Testis (tissue), 3 donors: Measurements from ENCODE around the gene GRIN3B. TPM values are rescaled to one million over a fixed set of nuclear protein-coding genes. Genes with fewer than 3 reads are reported as not detected.
A peak's percentile ranks its signal among the peaks of the same experiment; 100 is the strongest.

Experiments used
- DNase-seq: peaks from one replicate; pipeline ENCODE4 v3.0.0-alpha.2; 2019
- H3K27ac ChIP-seq, 2 donors: fragments of 200-600 bp; sonication (generic); one replicate each; pipeline ENCODE4 v1.5.1; 2019
- H3K27me3 ChIP-seq: fragments of 200-600 bp; sonication (generic); one replicate; pipeline ENCODE4 v1.5.1; 2019
- H3K36me3 ChIP-seq: fragments of 200-600 bp; sonication (generic); one replicate; pipeline ENCODE4 v1.5.1; 2017; ENCODE audit warnings: low read depth; ENCODE audit errors: missing control alignments
- H3K4me1 ChIP-seq: fragments of 200-600 bp; sonication (generic); one replicate; pipeline ENCODE4 v1.5.1; 2019
- H3K4me3 ChIP-seq, 2 donors: fragments of 200-600 bp; sonication (generic); one replicate each; pipeline ENCODE4 v1.5.1; 2017 to 2019
- H3K9me3 ChIP-seq: fragments of 200-600 bp; sonication (generic); one replicate; pipeline ENCODE4 v1.5.1; 2017
- POLR2A ChIP-seq: fragments of 450-650 bp; IDR thresholded peaks from one replicate; pipeline ENCODE4 v1.6.1; 2017; ENCODE audit warnings: antibody characterized with exemption, mild to moderate bottlenecking, moderate library complexity
- WGBS, 2 donors: methylation state at CpG; one replicate each; pipeline ENCODE4 v1.1.5; 2018; 5-methylcytosine and 5-hydroxymethylcytosine counted together
- intact Hi-C: fragments of 100-400 bp; cut with DNase I; formaldehyde crosslinking; loops from one replicate; pipeline ENCODE4 v1.15.1; 2023; ENCODE audit warnings: low total_unique reads
- polyA plus RNA-seq: library from polyadenylated mRNA; stranded (reverse); fragments of 350-450 nt; fragmentation: Illumina TruSeq; extraction: RNeasy Lipid Tissue Mini Kit (QIAGEN cat#74804); gene quantifications from one replicate; pipeline ENCODE4 v1.2.3, GENCODE V29; 2014; ENCODE audit warnings: low read depth, low replicate concordance; ENCODE audit not compliant: insufficient read depth
- total RNA-seq, 2 donors: library from RNA; depleted of rRNA; stranded (reverse); fragments of >200 nt; gene quantifications; one replicate each; pipeline ENCODE4 v1.2.3, GENCODE V29; 2016
- TF ChIP-seq, protein P1 (sequence below), 3 experiments: fragments of 450-650 bp in 2 of 3; fragments of 200-600 bp in 1 of 3; sonication (generic) in 1 of 3; IDR thresholded peaks; one replicate each; pipeline ENCODE4 v1.5.1; 2016 to 2019; ENCODE audit warnings: antibody characterized with exemption in 3 of 3, mild to moderate bottlenecking in 2 of 3, moderate library complexity in 1 of 3

GRIN3B gene
- total and polyA plus RNA-seq, 3 donors from 2014 or later: 1.1 to 2.4 (median 1.3) TPM

DNA sequence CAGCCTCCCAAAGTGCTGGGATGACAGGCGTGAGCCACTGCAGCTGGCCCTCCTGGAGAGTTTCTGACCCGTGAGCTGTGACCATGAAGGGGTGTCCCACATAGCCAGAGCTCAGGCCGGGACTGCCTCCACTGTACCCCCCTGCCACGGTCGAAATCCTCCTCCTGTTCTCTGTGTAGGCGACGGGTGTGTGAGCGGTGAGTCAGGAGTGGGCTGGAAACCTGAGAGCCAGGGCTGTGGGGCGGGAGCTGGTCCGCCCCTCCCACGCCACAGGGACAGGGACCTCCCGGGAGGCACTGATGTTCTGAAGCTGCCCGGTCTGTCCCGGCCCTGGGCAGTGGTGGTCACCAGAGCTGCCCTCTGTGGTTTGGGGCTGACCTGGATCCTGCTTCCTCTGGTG, 12.1 kb upstream of the GRIN3B start:
- H3K4me1 ChIP-seq: peaks cover 14% of the 10 kb centered on the region
- H3K4me3 ChIP-seq: no peak overlapping the region
- intact Hi-C loops: no loop called here
- no peak for DNase-seq
- 77 to 90% methylated on average over 2 to 14 of the region's 14 CpGs for WGBS, 2 donors
- H3K9me3 ChIP-seq: no peaks in the 10 kb centered on the region
- no peaks in the 10 kb centered on the region for H3K36me3 ChIP-seq
- H3K27ac ChIP-seq: no peak overlapping the region
- H3K27me3 ChIP-seq: no peaks in the 10 kb centered on the region
- TF ChIP-seq, protein P1, sequence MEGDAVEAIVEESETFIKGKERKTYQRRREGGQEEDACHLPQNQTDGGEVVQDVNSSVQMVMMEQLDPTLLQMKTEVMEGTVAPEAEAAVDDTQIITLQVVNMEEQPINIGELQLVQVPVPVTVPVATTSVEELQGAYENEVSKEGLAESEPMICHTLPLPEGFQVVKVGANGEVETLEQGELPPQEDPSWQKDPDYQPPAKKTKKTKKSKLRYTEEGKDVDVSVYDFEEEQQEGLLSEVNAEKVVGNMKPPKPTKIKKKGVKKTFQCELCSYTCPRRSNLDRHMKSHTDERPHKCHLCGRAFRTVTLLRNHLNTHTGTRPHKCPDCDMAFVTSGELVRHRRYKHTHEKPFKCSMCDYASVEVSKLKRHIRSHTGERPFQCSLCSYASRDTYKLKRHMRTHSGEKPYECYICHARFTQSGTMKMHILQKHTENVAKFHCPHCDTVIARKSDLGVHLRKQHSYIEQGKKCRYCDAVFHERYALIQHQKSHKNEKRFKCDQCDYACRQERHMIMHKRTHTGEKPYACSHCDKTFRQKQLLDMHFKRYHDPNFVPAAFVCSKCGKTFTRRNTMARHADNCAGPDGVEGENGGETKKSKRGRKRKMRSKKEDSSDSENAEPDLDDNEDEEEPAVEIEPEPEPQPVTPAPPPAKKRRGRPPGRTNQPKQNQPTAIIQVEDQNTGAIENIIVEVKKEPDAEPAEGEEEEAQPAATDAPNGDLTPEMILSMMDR (IDR thresholded peaks at IDR 0.05): no peak
- no peak for TF ChIP-seq POLR2A

DNA sequence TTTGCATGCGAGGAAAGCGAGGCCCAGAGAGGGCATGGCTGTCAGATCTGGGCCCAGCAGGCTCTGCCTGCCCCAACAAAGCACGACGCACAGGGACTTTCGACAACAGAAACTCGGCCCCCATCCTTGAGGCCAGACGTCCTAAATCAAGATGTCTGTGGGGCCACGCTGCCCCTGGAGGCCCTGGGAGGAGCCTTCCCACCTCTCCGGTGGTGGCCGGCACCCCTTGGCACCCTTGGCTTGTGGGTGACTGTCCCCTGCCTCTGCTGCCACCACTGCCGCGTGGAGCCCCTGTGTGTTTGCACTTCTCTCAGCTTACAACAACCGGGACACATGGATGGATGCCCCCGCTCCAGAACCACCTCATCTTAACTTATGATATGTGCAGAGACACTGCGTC, 11.7 kb upstream of the GRIN3B start:
- Histone ChIP-seq H3K4me1 (peaks cover 14% of the 10 kb centered on the region), H3K9me3 (no peaks in the 10 kb centered on the region), H3K27me3 (no peaks in the 10 kb centered on the region), H3K36me3 (no peaks in the 10 kb centered on the region), H3K4me3 (no peak overlapping the region), H3K27ac (no peak overlapping the region)
- TF ChIP-seq, protein P1 (IDR thresholded peaks at IDR 0.05): no peak
- no peak for TF ChIP-seq POLR2A
- 88 to 90% methylated on average over 10 to 15 of the region's 15 CpGs for WGBS, 2 donors
- DNase-seq: no peak
- intact Hi-C loops: no loop called here

DNA sequence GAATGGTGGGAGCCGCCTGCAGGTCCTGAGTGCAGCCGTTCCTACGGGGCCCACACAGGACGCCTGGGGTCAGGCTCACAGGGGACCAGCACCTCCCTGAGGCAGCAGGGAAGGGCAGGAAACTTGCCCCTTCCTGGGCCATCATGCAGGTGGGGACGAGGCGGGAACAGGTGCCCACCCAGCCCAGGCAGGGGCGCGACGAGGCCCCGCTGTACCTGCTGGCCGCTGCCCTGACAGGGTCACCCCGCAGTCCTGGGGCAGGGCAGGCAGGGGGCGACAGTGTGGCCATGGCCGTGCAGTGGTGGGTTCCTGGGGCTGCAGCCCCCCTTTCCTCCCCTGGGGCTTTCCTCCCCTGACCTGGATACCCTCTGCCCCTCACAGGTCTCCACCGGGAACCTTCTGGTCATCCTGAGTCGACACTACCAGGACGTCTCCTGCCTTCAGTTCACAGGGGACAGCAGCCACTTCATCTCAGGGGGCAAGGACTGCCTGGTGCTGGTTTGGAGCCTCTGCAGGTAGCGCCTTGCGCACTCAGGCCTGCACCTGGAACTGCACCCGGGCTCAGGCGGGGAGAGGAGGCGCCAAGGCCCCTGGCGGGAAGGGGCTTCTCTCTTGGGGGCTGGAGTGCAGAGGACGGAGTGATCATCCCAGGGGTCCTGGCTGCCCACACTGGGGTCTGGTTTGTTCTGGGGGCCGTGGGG, 10.7 kb upstream of the GRIN3B start:
- Histone ChIP-seq H3K9me3 (no peaks in the 10 kb centered on the region), H3K4me1 (peaks cover 9% of the 10 kb centered on the region), H3K27me3 (no peaks in the 10 kb centered on the region), H3K27ac (no peak overlapping the region), H3K4me3 (no peak overlapping the region), H3K36me3 (no peaks in the 10 kb centered on the region)
- TF ChIP-seq, protein P1 (IDR thresholded peaks at IDR 0.05): no peak
- TF ChIP-seq POLR2A: no peak
- DNase-seq: no peak
- WGBS, 2 donors: 85 to 87% methylated on average over 9 to 25 of the region's 25 CpGs
- intact Hi-C loops: no loop called here

DNA sequence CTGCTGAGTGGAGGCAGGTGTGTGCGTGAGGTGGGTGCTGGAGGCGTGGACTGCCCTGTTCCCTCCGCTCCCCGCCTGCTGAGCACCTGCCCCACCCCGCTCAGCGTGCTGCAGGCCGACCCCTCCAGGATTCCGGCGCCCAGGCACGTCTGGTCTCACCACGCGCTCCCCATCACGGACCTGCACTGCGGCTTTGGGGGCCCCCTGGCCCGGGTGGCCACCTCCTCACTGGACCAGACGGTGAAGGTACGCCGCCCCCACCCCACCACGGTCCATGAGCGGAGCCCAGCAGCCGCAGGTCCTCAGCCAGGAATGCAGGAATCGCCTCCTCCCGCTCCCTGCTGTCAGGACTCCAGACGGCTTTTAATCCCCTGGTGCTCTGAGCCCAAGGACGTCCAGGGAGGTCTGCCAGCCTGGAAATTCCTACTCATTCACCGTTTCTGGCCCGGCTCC, 10.1 kb upstream of the GRIN3B start:
- Histone ChIP-seq H3K36me3 (no peaks in the 10 kb centered on the region), H3K4me1 (peaks cover 9% of the 10 kb centered on the region), H3K4me3 (no peak overlapping the region), H3K27ac (no peak overlapping the region), H3K27me3 (no peaks in the 10 kb centered on the region), H3K9me3 (no peaks in the 10 kb centered on the region)
- WGBS, 2 donors: 41 to 45% methylated on average over 9 to 26 of the region's 27 CpGs
- intact Hi-C loops: no loop called here
- DNase-seq: peak; percentile 58
- no peak for TF ChIP-seq POLR2A
- TF ChIP-seq, protein P1 (IDR thresholded peaks at IDR 0.05): no peak

DNA sequence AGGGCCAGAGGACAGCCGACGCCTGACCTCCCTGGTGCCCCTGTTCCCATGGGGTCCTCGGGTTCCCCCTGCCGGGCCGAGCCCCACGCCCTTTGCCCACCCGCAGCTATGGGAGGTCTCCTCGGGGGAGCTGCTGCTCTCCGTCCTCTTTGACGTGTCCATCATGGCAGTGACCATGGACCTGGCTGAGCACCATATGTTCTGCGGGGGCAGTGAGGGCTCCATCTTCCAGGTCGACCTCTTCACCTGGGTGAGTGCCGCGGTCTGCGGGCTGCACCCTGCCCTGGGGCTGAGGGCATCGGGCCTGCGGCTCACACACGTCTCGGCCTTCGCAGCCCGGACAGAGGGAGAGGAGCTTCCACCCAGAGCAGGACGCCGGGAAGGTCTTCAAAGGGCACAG, 9.5 kb upstream of the GRIN3B start:
- no peaks in the 10 kb centered on the region for H3K27me3 ChIP-seq
- H3K4me1 ChIP-seq: peaks cover 9% of the 10 kb centered on the region
- no peak for DNase-seq
- 75 to 82% methylated on average over 7 to 23 of the region's 23 CpGs for WGBS, 2 donors
- H3K36me3 ChIP-seq: no peaks in the 10 kb centered on the region
- H3K4me3 ChIP-seq: no peak overlapping the region
- H3K27ac ChIP-seq: no peak overlapping the region
- no peaks in the 10 kb centered on the region for H3K9me3 ChIP-seq
- intact Hi-C loops: no loop called here
- TF ChIP-seq POLR2A: no peak
- TF ChIP-seq, protein P1 (IDR thresholded peaks at IDR 0.05): no peak
